HG03520 (cell line): ENCODE measurements around the gene DDX28.
A peak's percentile ranks its signal among the peaks of the same experiment; 100 is the strongest.

ENCODE experiments used
- ATAC-seq: cut with Tn5 transposase; IDR thresholded peaks from one replicate; pipeline ENCODE4 v1.9.1; 2021; ENCODE audit warnings: mild to moderate bottlenecking, moderate library complexity; ENCODE audit not compliant: unreplicated experiment

The DDX28 gene

GRCh38 chr16:68022728-68023537 is at the start of gene DDX28, which contains the start of gene DUS2:
Gene DDX28, minus strand, starts transcription at chr16:68023232. Its CDS starts 30 bp downstream, at chr16:68023202.
Gene DUS2, plus strand, starts transcription at chr16:68023284. Its CDS starts 14,740 bp downstream, at chr16:68038024.
- ATAC-seq: peak; percentile 70

- no peak for ATAC-seq
These were observed 49.1 kb upstream of the DDX28 start for GRCh38 chr16:68072038-68072695.

- no peak for ATAC-seq
These were observed 48.5 kb upstream of the DDX28 start for GRCh38 chr16:68071518-68071901.

- no peak for ATAC-seq
These were observed 47.9 kb upstream of the DDX28 start for GRCh38 chr16:68070806-68071517.

GRCh38 chr16:68070249-68070730 is 47.3 kb upstream of the DDX28 start:
- no peak for ATAC-seq

- ATAC-seq: no peak
These were observed 46.6 kb upstream of the DDX28 start for GRCh38 chr16:68069511-68070248.

GRCh38 chr16:68068926-68069325 is 45.9 kb upstream of the DDX28 start:
- no peak for ATAC-seq

GRCh38 chr16:68066763-68067162 is 43.7 kb upstream of the DDX28 start:
- no peak for ATAC-seq

GRCh38 chr16:68065716-68066305 is 42.8 kb upstream of the DDX28 start:
- ATAC-seq: no peak

- no peak for ATAC-seq
These were observed 41.8 kb upstream of the DDX28 start for GRCh38 chr16:68064791-68065365.

- no peak for ATAC-seq
These were observed 39.9 kb upstream of the DDX28 start for GRCh38 chr16:68062910-68063393.

GRCh38 chr16:68061396-68061795 is 38.4 kb upstream of the DDX28 start:
- ATAC-seq: no peak

- no peak for ATAC-seq
These were observed 36.8 kb upstream of the DDX28 start for GRCh38 chr16:68059804-68060203.

GRCh38 chr16:68055395-68055794 is 32.4 kb upstream of the DDX28 start:
- no peak for ATAC-seq

- ATAC-seq: no peak
These were observed 26.4 kb upstream of the DDX28 start for GRCh38 chr16:68049449-68049848.

- no peak for ATAC-seq
These were observed 25.0 kb upstream of the DDX28 start for GRCh38 chr16:68047987-68048386.

- no peak for ATAC-seq
These were observed 23.1 kb upstream of the DDX28 start for GRCh38 chr16:68046106-68046505.

- ATAC-seq: no peak
These were observed 18.8 kb upstream of the DDX28 start for GRCh38 chr16:68041783-68042182.

- no peak for ATAC-seq
These were observed 17.7 kb upstream of the DDX28 start for GRCh38 chr16:68040506-68041288.
